Neural crest cell (in vitro differentiated cells): ENCODE results near the gene PAX9. TPM values are rescaled to one million over a fixed set of nuclear protein-coding genes. Genes with fewer than 3 reads are reported as not detected.

Experiments used
- DNase-seq: peaks from one replicate; pipeline ENCODE4 v3.0.0; 2021; ENCODE audit warnings: low read depth, mixed read lengths, low spot score
- H3K27ac Mint-ChIP-seq: one replicate; pipeline ENCODE4 v1.8.0; 2021; ENCODE audit warnings: mild to moderate bottlenecking, mixed read lengths; ENCODE audit not compliant: unreplicated experiment
- H3K27me3 Mint-ChIP-seq: 2 replicates; pipeline ENCODE4 v1.8.0; 2021; ENCODE audit warnings: low read depth, mild to moderate bottlenecking, mixed read lengths
- H3K36me3 Mint-ChIP-seq: 2 replicates; pipeline ENCODE4 v1.8.0; 2021; ENCODE audit warnings: low read depth, mild to moderate bottlenecking, mixed read lengths
- H3K4me1 Mint-ChIP-seq: 2 replicates; pipeline ENCODE4 v1.8.0; 2021; ENCODE audit warnings: mixed read lengths
- H3K4me3 Mint-ChIP-seq: one replicate; pipeline ENCODE4 v1.8.0; 2021; ENCODE audit warnings: mild to moderate bottlenecking, mixed read lengths
- H3K9me3 Mint-ChIP-seq: 2 replicates; pipeline ENCODE4 v1.8.0; 2021; ENCODE audit warnings: mixed read lengths
- total RNA-seq: library from RNA; stranded (reverse); gene quantifications from 2 replicates; pipeline ENCODE4 v1.2.1, GENCODE V29; 2021
- TF ChIP-seq, protein P1 (sequence below): fragments of 200-600 bp; sonication (generic); conservative IDR thresholded peaks from 2 replicates; pipeline ENCODE4 v1.5.0; 2021; ENCODE audit warnings: antibody characterized with exemption, mild to moderate bottlenecking

Gene PAX9
- total RNA-seq, 1 donor from 2014 or later, result not detected

DNA sequence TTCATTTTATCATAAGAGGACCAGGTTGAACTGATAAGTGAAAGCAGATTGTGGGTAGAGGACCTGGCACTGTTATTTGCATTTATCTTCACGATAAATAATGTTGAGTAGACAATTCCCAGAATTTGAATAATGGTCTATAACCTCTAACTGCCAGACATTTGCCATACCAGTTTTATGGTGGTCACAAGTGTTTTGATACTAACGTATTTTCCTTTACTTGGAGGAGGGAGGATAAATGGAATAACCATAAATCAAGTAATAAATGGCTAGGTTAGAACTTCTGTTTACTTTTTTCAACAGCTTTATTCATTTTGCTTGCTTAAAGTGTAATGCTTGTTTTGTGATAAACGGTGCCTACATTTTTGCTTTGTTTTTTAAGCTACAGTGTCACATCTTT lies 9.5 kb downstream of the PAX9 start:
- DNase-seq, result no peak
- Mint-ChIP-seq H3K27me3 (peaks cover 92% of the 10 kb centered on the region), H3K36me3 (no peaks in the 10 kb centered on the region), H3K4me1 (peaks cover 2% of the 10 kb centered on the region), H3K9me3 (no peaks in the 10 kb centered on the region), H3K27ac (no peak overlapping the region), H3K4me3 (no peak overlapping the region)
- TF ChIP-seq, protein P1, sequence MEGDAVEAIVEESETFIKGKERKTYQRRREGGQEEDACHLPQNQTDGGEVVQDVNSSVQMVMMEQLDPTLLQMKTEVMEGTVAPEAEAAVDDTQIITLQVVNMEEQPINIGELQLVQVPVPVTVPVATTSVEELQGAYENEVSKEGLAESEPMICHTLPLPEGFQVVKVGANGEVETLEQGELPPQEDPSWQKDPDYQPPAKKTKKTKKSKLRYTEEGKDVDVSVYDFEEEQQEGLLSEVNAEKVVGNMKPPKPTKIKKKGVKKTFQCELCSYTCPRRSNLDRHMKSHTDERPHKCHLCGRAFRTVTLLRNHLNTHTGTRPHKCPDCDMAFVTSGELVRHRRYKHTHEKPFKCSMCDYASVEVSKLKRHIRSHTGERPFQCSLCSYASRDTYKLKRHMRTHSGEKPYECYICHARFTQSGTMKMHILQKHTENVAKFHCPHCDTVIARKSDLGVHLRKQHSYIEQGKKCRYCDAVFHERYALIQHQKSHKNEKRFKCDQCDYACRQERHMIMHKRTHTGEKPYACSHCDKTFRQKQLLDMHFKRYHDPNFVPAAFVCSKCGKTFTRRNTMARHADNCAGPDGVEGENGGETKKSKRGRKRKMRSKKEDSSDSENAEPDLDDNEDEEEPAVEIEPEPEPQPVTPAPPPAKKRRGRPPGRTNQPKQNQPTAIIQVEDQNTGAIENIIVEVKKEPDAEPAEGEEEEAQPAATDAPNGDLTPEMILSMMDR, result no peak

DNA sequence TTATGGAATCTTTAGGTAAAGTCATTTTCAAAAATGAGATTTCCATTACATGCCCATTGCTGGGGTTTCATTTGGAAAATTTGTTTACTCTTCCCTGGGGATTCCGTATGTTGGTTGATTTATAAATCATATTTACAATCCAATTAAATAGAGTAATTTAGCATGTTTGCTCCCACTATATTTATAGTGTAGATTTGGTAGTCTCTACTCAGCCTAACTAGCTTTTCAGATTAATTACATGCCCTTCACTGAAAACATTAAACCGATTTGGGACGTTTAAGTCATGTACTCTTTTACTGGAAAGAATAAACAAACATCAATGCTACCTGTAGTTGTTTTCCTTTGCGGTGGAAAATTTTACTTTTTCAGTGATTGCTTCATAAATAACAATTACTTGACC lies 10.4 kb downstream of the PAX9 start:
- H3K36me3 Mint-ChIP-seq, result no peaks in the 10 kb centered on the region
- H3K9me3 Mint-ChIP-seq, result no peaks in the 10 kb centered on the region

DNA sequence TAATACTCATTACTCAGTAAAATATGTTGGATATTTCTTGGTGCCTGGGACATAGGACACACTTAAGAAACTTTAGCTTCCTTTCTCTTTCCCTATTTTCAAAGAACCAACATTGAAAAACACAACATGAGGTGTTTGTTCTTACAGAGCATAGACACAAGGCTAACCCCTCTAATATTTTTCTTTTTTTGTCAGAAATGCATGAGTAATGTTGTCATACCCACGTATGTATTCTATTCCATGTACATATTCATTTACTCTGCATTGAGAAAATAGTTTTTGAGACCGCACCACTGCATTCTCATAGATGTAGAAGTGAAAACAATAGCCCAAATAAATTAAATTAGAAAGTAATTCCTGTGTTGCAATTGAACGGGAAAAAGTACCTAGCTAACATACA lies 13.0 kb downstream of the PAX9 start:
- no peak overlapping the region for H3K4me3 Mint-ChIP-seq

More for the DNA sequence above, 10.4 kb downstream of the PAX9 start:
- peaks cover 94% of the 10 kb centered on the region for H3K27me3 Mint-ChIP-seq
- H3K4me3 Mint-ChIP-seq, result no peak overlapping the region
- H3K4me1 Mint-ChIP-seq, result peaks cover 6% of the 10 kb centered on the region
- TF ChIP-seq, protein P1, result no peak
- no peak for DNase-seq
- H3K27ac Mint-ChIP-seq, result no peak overlapping the region

DNA sequence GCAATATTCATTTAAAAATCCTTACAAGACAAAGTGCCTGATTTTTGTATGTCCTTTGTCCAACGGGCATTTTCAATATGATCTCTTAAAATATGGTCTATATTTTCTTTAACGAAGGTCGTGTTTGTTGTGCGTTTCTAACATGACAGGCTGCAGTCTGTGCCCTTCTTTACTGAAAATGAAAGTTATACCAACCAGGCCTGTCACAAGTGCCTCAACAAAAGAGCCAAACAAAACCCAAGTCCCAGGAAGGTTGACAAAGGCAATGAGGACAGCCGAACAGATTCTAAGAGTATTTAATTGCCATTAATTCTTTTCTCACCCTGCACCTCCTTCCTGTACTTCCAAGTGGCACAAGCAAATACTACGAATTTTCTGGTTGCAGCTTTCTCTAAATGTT lies 13.9 kb downstream of the PAX9 start:
- TF ChIP-seq, protein P1, result no peak
- Mint-ChIP-seq H3K4me3 (no peak overlapping the region), H3K4me1 (peaks cover 6% of the 10 kb centered on the region), H3K9me3 (no peaks in the 10 kb centered on the region), H3K36me3 (no peaks in the 10 kb centered on the region), H3K27me3 (peaks cover 87% of the 10 kb centered on the region), H3K27ac (no peak overlapping the region)
- no peak for DNase-seq

More for the DNA sequence above, 13.0 kb downstream of the PAX9 start:
- TF ChIP-seq, protein P1, result no peak
- Mint-ChIP-seq H3K27me3 (peaks cover 93% of the 10 kb centered on the region), H3K4me1 (peaks cover 6% of the 10 kb centered on the region), H3K27ac (no peak overlapping the region), H3K9me3 (no peaks in the 10 kb centered on the region), H3K36me3 (no peaks in the 10 kb centered on the region)
- DNase-seq, result no peak

DNA sequence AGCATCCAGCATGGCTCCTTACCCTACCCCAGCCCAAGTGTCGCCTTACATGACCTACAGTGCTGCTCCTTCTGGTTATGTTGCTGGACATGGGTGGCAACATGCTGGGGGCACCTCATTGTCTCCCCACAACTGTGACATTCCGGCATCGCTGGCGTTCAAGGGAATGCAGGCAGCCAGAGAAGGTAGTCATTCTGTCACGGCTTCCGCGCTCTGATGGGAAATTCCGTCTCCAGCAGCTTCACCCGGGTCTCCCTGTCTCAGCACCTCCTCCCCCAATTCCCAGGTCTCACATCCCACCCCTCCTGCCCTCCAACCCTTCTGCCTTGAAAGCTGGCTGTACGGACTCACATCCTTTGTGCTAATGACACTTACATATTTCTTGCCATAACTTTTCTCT lies 14.6 kb downstream of the PAX9 start:
- Mint-ChIP-seq H3K36me3 (no peaks in the 10 kb centered on the region), H3K4me1 (peaks cover 6% of the 10 kb centered on the region), H3K27ac (no peak overlapping the region), H3K4me3 (no peak overlapping the region), H3K27me3 (peaks cover 83% of the 10 kb centered on the region), H3K9me3 (no peaks in the 10 kb centered on the region)
- TF ChIP-seq, protein P1, result no peak
- no peak for DNase-seq

DNA sequence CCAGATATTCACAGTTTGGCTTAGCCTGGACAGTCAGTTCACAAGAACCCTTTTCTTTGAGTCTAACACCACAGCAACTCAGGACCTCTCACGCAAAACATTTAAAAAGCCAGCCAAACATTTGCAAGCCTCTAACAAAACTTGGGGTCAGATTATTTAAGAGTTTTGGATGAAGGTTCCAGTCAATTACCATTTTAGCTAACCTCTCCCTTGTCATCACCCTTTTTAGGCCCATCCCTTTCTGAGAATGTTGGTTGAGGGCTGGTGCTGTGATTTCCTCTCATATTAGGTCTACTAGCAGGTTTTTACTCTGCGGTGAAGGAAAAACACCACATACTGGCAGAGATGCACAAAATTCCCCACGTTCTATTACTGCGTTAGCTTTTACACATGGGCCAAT lies 20.7 kb downstream of the PAX9 start:
- H3K4me1 Mint-ChIP-seq, result no peaks in the 10 kb centered on the region
- H3K27me3 Mint-ChIP-seq, result peaks cover 30% of the 10 kb centered on the region
- H3K27ac Mint-ChIP-seq, result no peak overlapping the region

More for the DNA sequence above, 20.7 kb downstream of the PAX9 start:
- TF ChIP-seq, protein P1, result no peak
- Mint-ChIP-seq H3K36me3 (no peaks in the 10 kb centered on the region), H3K9me3 (no peaks in the 10 kb centered on the region), H3K4me3 (no peak overlapping the region)
- no peak for DNase-seq
